ENCODE measurements around the gene TRIM26.

The TRIM26 gene

GRCh38 chr6:30207619-30208295, 5.4 kb downstream of the TRIM26 start:
- DNase-seq, result no peak

GRCh38 chr6:30206799-30207618, 6.2 kb downstream of the TRIM26 start:
- DNase-seq, result no peak

- DNase-seq, result no peak
Measured at GRCh38 chr6:30206152-30206551, 7.1 kb downstream of the TRIM26 start.

GRCh38 chr6:30204116-30204515, 9.1 kb downstream of the TRIM26 start:
- DNase-seq, result no peak

- DNase-seq, result no peak
Measured at GRCh38 chr6:30202366-30202765, 10.8 kb downstream of the TRIM26 start.

- DNase-seq, result peak; percentile 61
Measured at GRCh38 chr6:30200551-30201281, 12.5 kb downstream of the TRIM26 start.

- DNase-seq, result no peak
Measured at GRCh38 chr6:30198166-30199084, 14.8 kb downstream of the TRIM26 start.

- no peak for DNase-seq
Measured at GRCh38 chr6:30196376-30196775, 16.8 kb downstream of the TRIM26 start.

- no peak for DNase-seq
Measured at GRCh38 chr6:30195951-30196350, 17.3 kb downstream of the TRIM26 start.

- DNase-seq, result no peak
Measured at GRCh38 chr6:30194797-30195690, 18.2 kb downstream of the TRIM26 start.

GRCh38 chr6:30192076-30192475, 21.1 kb downstream of the TRIM26 start:
- no peak for DNase-seq

GRCh38 chr6:30188541-30188940, 24.7 kb downstream of the TRIM26 start:
- no peak for DNase-seq

GRCh38 chr6:30185846-30186484, 27.2 kb downstream of the TRIM26 start:
- DNase-seq, result no peak

- peak; percentile 35 for DNase-seq
Measured at GRCh38 chr6:30184417-30185031, 28.7 kb downstream of the TRIM26 start.

- no peak for DNase-seq
Measured at GRCh38 chr6:30180145-30180544, 33.1 kb downstream of the TRIM26 start.

- DNase-seq, result no peak
Measured at GRCh38 chr6:30178837-30179236, 34.4 kb downstream of the TRIM26 start.

GRCh38 chr6:30175765-30176164, 37.4 kb downstream of the TRIM26 start:
- DNase-seq, result no peak

GRCh38 chr6:30172681-30173080, 40.5 kb downstream of the TRIM26 start:
- DNase-seq, result no peak

- DNase-seq, result no peak
Measured at GRCh38 chr6:30171677-30172471, 41.3 kb downstream of the TRIM26 start.
